Astrocyte of the cerebellum (primary cell): ENCODE data around the gene MAP3K3.

Experiments used
- DNase-seq: peaks from one replicate; pipeline ENCODE4 v3.0.0-alpha.2; 2011; ENCODE audit warnings: low read depth
- H3K4me3 ChIP-seq: 2 replicates; pipeline ENCODE4 v1.5.1; 2011; ENCODE audit warnings: mild to moderate bottlenecking, low read depth, low read length, moderate library complexity
- in situ Hi-C: cut with HindIII; loops from 2 replicates; pipeline ENCODE4 v1.10.0; 2017; ENCODE audit warnings: low sequenced_read_pairs
- TF ChIP-seq, protein P1 (sequence below): IDR thresholded peaks from 2 replicates; pipeline ENCODE4 v1.5.1; 2012; ENCODE audit warnings: low read length, low read depth, moderate library complexity, mild to moderate bottlenecking; ENCODE audit errors: missing control alignments

The MAP3K3 gene

DNA sequence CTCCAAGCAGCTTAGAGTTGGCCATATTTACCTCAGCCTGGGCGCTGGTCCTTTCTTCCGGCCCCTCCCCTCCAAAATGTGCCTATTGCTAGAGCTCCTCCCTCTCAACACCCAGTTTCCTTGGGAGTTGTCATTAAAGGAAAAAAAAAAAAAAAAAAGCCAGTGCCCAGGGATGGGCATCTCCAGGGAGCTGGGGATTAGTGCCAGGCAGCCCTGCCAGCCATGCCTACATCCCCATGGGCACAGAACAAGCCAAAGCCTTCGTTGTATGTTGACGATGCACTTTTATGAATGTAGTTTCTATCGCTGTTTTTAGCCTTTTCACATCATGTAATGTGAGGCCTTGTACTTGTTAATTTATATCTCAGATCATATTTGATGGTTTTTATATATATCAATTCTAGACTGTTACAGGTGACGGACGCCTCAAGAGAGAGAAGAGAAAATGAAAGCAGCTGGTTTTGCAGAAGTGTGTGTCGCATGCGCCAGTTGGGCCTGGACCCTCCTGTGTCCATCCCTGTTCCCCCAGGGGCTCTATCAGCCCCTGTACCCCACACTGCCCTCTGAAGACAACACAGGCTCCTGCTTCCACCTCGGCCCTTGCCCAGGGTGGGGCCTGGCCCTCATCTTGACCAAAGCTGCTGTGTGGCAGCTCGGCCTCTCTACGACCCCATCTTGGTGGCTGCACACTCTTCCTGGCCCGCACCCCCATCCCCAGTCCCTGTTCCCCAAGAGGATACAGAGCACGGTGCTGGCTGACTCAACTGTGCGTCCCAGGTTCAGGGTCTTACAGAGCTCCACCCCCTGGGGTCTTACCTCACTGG is 72.9 kb downstream of the MAP3K3 start:
- no peak overlapping the region for H3K4me3 ChIP-seq
- no peak for DNase-seq
- TF ChIP-seq, protein P1, sequence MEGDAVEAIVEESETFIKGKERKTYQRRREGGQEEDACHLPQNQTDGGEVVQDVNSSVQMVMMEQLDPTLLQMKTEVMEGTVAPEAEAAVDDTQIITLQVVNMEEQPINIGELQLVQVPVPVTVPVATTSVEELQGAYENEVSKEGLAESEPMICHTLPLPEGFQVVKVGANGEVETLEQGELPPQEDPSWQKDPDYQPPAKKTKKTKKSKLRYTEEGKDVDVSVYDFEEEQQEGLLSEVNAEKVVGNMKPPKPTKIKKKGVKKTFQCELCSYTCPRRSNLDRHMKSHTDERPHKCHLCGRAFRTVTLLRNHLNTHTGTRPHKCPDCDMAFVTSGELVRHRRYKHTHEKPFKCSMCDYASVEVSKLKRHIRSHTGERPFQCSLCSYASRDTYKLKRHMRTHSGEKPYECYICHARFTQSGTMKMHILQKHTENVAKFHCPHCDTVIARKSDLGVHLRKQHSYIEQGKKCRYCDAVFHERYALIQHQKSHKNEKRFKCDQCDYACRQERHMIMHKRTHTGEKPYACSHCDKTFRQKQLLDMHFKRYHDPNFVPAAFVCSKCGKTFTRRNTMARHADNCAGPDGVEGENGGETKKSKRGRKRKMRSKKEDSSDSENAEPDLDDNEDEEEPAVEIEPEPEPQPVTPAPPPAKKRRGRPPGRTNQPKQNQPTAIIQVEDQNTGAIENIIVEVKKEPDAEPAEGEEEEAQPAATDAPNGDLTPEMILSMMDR, result no peak
- in situ Hi-C loops, result no loop called here

DNA sequence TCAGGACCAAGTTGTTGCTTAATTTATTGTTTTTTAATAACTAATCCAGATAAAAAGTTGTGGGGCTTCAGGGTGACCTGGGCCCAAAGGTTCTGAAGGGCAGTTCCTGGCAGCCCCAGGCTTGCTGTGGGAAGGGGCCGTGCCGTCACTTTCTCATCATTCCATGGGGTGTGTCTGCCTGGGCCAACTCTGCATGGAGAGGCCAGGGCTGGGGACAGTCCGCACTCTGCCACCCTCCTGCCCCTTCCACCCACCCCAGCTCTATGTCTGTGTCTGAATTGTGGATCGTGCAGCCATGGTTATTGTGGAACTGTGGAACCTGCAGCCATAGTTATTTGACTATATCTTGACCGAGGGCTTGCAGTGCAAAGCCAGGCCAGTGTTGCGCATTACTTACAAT is 73.7 kb downstream of the MAP3K3 start:
- H3K4me3 ChIP-seq, result no peak overlapping the region
- TF ChIP-seq, protein P1, result no peak
- DNase-seq, result no peak
- in situ Hi-C loops, result no loop called here

DNA sequence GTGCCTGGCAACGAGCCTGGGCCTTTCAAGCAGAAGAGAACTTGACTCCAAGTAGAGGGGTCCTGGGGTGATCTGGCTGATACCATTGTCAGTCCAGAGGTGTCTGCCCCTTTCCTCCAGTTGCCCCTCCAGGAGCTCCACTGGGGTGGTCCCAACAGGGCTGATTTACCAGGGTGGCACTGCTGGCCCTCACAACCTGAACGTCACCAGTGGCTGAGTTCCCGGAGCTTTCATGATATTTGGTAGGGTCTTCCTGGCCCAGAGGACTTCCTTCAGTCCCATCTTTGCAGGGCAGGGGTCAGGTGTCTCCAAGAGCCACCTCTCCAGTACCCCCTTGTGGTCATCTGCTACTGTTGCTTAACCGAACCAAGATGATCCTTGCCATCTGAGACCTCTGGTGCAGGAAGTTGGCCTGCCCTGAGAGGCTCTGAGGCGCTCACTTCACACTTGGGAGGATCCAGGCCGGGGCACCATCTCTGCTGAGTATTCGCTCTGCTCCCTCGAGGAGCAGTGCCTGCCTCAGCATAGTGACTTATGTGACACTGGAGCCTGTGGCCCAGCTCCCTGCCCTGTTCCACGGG is 74.3 kb downstream of the MAP3K3 start:
- TF ChIP-seq, protein P1, result peak; percentile 61
- no peak overlapping the region for H3K4me3 ChIP-seq
- in situ Hi-C loops, result no loop called here
- DNase-seq, result no peak

DNA sequence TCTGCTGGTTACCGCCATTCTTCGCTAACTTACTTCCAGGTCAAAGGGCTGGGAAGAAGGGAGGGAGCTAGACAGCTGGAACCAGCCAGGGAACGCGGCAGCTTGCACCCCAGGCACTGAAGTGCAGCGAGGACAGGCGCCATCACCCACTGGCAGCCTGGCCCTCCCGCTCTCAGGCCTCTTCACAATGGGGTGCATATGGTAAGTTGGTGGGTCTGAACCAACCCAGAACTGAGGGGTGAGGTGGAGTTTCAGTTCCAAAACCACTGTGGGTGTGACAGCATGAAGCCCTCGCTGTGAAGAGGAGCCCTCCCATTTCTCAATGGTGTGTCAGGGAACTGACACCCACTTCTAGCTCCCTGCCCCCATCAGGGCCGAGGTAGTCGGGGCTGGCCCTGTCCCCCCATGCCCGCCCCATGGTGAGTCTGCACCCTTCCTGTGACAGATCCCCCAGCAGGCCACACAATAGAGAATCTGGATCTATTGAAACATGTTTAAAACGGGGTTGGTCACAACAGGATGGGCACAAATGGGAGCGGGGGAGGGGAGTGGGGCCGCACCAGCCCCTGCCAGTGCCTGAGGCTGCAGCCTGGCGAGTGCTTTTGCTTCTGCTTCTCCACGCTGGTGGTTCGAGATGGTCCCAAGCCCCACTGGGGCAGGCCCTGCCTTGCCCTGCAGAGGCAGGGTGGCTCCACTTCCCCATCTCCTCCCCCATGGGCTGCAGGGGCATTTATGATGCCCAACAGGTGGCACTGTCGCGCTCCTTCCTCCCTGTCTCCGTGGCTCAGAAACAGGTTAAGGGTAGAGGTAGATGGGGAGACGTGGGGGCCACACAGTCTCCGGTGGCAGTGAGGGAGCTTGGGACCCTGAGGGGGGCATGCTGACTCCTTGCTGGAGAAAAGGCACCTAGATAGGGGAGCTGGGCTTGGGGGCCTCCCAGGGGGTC is 75.4 kb downstream of the MAP3K3 start:
- in situ Hi-C loops, result no loop called here
- DNase-seq, result no peak
- TF ChIP-seq, protein P1, result peak; percentile 38
- no peak overlapping the region for H3K4me3 ChIP-seq

DNA sequence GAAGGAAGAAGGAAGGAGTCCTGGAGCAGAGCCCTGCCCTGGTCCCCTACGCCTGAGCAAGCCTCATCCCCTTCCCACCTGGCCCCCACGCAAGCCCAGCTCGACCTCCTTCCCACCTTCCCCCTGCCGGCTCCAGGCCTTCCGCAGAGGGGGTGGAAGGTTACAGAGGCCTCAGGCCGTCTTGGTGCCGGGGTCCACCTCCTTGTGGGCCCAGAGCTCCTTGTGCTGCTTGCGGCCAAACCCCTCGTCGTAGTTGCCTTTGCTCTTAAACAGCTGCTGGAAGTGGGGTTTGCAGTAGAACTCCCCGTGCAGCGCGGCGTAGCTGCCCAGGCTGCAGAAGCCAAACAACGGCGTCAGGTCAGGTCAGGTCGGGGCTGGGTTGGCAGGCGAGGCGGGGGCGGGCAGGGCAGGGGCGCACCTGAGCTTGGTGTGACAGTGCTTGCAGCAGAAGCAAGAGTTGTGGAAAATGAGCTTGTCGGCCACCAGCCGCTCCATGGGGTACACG is 76.2 kb downstream of the MAP3K3 start:
- TF ChIP-seq, protein P1, result no peak
- DNase-seq, result no peak
- H3K4me3 ChIP-seq, result peak overlapping the region; percentile 51
- in situ Hi-C loops, result no loop called here

DNA sequence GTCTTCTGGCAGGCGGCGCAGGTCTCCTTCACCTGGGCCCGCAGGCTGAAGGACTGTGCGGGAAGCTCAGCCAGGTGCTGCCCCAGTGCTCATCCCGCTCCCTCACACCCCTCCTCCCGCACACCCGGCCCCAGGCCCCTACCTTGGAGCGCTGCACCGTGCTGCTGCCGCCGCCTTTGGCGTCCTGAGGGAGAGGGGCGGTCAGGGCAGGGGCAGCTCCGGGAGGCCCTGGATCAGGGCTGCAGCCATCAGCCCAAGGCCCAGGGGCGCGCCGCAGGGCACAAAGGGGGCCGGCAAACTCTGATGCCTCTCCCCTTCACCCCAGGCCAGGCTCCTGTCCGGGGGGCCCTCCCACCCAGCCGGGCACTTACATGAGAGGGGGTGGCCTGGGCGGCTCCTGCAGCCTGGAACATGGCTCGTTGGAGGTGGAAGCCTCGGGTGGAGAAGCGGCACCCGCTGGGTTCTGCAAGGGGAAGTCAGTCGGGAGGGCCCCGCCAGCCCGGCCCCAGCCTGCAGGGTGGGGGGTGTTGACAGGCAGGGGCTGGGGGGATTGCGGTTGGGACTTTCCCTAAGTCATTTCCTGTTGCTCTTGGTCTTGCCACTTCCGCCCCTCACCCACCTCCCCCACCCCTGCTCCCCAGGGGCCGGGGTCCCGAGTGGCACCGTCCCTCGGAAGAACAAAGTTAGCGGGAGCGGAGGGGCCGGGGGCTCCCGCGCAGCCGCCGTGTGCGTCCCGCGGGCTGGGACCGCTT is 76.8 kb downstream of the MAP3K3 start:
- TF ChIP-seq, protein P1, result no peak
- in situ Hi-C loops, result no loop called here
- H3K4me3 ChIP-seq, result peak overlapping the region; percentile 51
- no peak for DNase-seq
